Urinary bladder (tissue), 4 donors: Measurements from ENCODE around the gene THBS3. TPM values are rescaled to one million over a fixed set of nuclear protein-coding genes. Genes with fewer than 3 reads are reported as not detected.
"Not testable (repeated sequence)": the region's sequence is repeated elsewhere in the genome, so short reads cannot be mapped to it uniquely, and the experiment has no call there.

Experiments used
- DNase-seq: peaks from one replicate; pipeline ENCODE4 v3.0.0-alpha.2; 2015; ENCODE audit errors: extremely low spot score
- H3K27ac ChIP-seq: one replicate; pipeline ENCODE4 v1.5.1; 2013; ENCODE audit warnings: low read depth, mild to moderate bottlenecking, moderate library complexity
- H3K36me3 ChIP-seq: one replicate; pipeline ENCODE4 v1.6.1; 2013; ENCODE audit warnings: mild to moderate bottlenecking, moderate library complexity; ENCODE audit not compliant: insufficient read depth
- H3K4me1 ChIP-seq: one replicate; pipeline ENCODE4 v1.6.1; 2013; ENCODE audit warnings: mild to moderate bottlenecking, moderate library complexity; ENCODE audit not compliant: insufficient read depth
- H3K4me3 ChIP-seq: one replicate; pipeline ENCODE4 v1.5.1; 2013; ENCODE audit warnings: low read depth, low read length
- WGBS: extraction: QIAGEN DNeasy Blood & Tissue Kit; methylation state at CpG from one replicate; pipeline ENCODE4 v1.1.7; 2013; 5-methylcytosine and 5-hydroxymethylcytosine counted together
- polyA plus RNA-seq: library from polyadenylated mRNA; stranded (reverse); fragments of 200-250 nt; gene quantifications from one replicate; pipeline ENCODE4 v1.2.3, GENCODE V29; 2013
- total RNA-seq: library from RNA; depleted of rRNA; stranded (reverse); fragments of >200 nt; gene quantifications from one replicate; pipeline ENCODE4 v1.2.3, GENCODE V29; 2014
- donor health status: healthy with polysubstance abuse.
- donor health status: healthy.

THBS3 gene
- total and polyA plus RNA-seq, 2 donors = 24.5 to 57.2 TPM

- no peak for DNase-seq
- peak overlapping the region; percentile 44 for H3K4me3 ChIP-seq
- no peaks in the 10 kb centered on the region for H3K36me3 ChIP-seq
- 17% methylated on average over 27 of the region's 27 CpGs for WGBS
- no peak overlapping the region for H3K27ac ChIP-seq
- H3K4me1 ChIP-seq = no peaks in the 10 kb centered on the region
These were observed 12.2 kb downstream of the THBS3 start for GRCh38 chr1:155195201-155196102.

GRCh38 chr1:155193991-155194240, 13.8 kb downstream of the THBS3 start:
- not testable (repeated sequence) for H3K36me3 ChIP-seq, H3K4me1 ChIP-seq, DNase-seq
- H3K4me3 ChIP-seq = peak overlapping the region; percentile 44
- WGBS = 4% methylated on average over 16 of the region's 16 CpGs
- peak overlapping the region; percentile 73 for H3K27ac ChIP-seq

- WGBS = under 1% methylated on average over 38 of the region's 38 CpGs
- no peaks in the 10 kb centered on the region for H3K4me1 ChIP-seq
- peak overlapping the region; percentile 44 for H3K4me3 ChIP-seq
- DNase-seq = no peak
- H3K27ac ChIP-seq = peak overlapping the region; percentile 73
- no peaks in the 10 kb centered on the region for H3K36me3 ChIP-seq
These were observed 14.3 kb downstream of the THBS3 start for GRCh38 chr1:155193275-155193990.

GRCh38 chr1:155192346-155193274, 15.1 kb downstream of the THBS3 start:
- H3K36me3 ChIP-seq = no peaks in the 10 kb centered on the region
- no peak for DNase-seq
- peak overlapping the region; percentile 65 for H3K27ac ChIP-seq
- peak overlapping the region; percentile 44 for H3K4me3 ChIP-seq
- WGBS = 44% methylated on average over 20 of the region's 20 CpGs
- no peaks in the 10 kb centered on the region for H3K4me1 ChIP-seq

- WGBS = 91% methylated on average over 17 of the region's 17 CpGs
- H3K4me3 ChIP-seq = no peak overlapping the region
- no peaks in the 10 kb centered on the region for H3K36me3 ChIP-seq
- DNase-seq = no peak
- no peaks in the 10 kb centered on the region for H3K4me1 ChIP-seq
- H3K27ac ChIP-seq = no peak overlapping the region
These were observed 15.8 kb downstream of the THBS3 start for GRCh38 chr1:155191904-155192303.

GRCh38 chr1:155189926-155190325, 17.8 kb downstream of the THBS3 start:
- not testable (repeated sequence) for H3K4me3 ChIP-seq, DNase-seq, H3K36me3 ChIP-seq, H3K4me1 ChIP-seq, H3K27ac ChIP-seq
- WGBS = 95% methylated on average over 25 of the region's 45 CpGs

GRCh38 chr1:155188268-155188667, 19.4 kb downstream of the THBS3 start:
- 84% methylated on average over 14 of the region's 14 CpGs for WGBS

GRCh38 chr1:155187456-155187891, 20.2 kb downstream of the THBS3 start:
- WGBS = 69% methylated on average over 16 of the region's 16 CpGs
- Histone ChIP-seq H3K27ac (no peak overlapping the region), H3K36me3 (no peaks in the 10 kb centered on the region), H3K4me3 (no peak overlapping the region), H3K4me1 (no peaks in the 10 kb centered on the region)
- no peak for DNase-seq

More at GRCh38 chr1:155188268-155188667, 19.4 kb downstream of the THBS3 start:
- Histone ChIP-seq H3K4me3 (no peak overlapping the region), H3K27ac (no peak overlapping the region), H3K4me1 (no peaks in the 10 kb centered on the region), H3K36me3 (no peaks in the 10 kb centered on the region)
- DNase-seq = no peak

GRCh38 chr1:155186794-155187455, 20.8 kb downstream of the THBS3 start:
- Histone ChIP-seq H3K36me3 (no peaks in the 10 kb centered on the region), H3K4me1 (no peaks in the 10 kb centered on the region), H3K27ac (no peak overlapping the region), H3K4me3 (no peak overlapping the region)
- 71% methylated on average over 14 of the region's 14 CpGs for WGBS
- DNase-seq = no peak

- no peak for DNase-seq
- no peak overlapping the region for H3K4me3 ChIP-seq
- no peaks in the 10 kb centered on the region for H3K36me3 ChIP-seq
- H3K4me1 ChIP-seq = no peaks in the 10 kb centered on the region
- no peak overlapping the region for H3K27ac ChIP-seq
- WGBS = 68% methylated on average over 8 of the region's 8 CpGs
These were observed 21.5 kb downstream of the THBS3 start for GRCh38 chr1:155186067-155186793.

- H3K27ac ChIP-seq = no peak overlapping the region
- H3K4me1 ChIP-seq = no peaks in the 10 kb centered on the region
- no peaks in the 10 kb centered on the region for H3K36me3 ChIP-seq
- 68% methylated on average over 6 of the region's 6 CpGs for WGBS
- no peak overlapping the region for H3K4me3 ChIP-seq
- DNase-seq = no peak
These were observed 22.0 kb downstream of the THBS3 start for GRCh38 chr1:155185783-155186066.

GRCh38 chr1:155184835-155185782, 22.6 kb downstream of the THBS3 start:
- Histone ChIP-seq H3K27ac (no peak overlapping the region), H3K4me1 (no peaks in the 10 kb centered on the region), H3K36me3 (no peaks in the 10 kb centered on the region), H3K4me3 (no peak overlapping the region)
- no peak for DNase-seq
- 62% methylated on average over 21 of the region's 21 CpGs for WGBS
